SW 1271 (cell line): ENCODE results near the gene ASB3.
"Not testable (repeated sequence)": the region's sequence is repeated elsewhere in the genome, so short reads cannot be mapped to it uniquely, and the experiment has no call there.

ENCODE experiments used
- DNase-seq, 2 experiments: peaks; one replicate each; lab custom pipeline; 2025; lab: John Stamatoyannopoulos, UW

ASB3 gene

GRCh38 chr2:53729143-53729762 is 57.5 kb downstream of the ASB3 start:
- no peak for DNase-seq

- DNase-seq, result no peak
These were observed 58.8 kb downstream of the ASB3 start for GRCh38 chr2:53727921-53728320.

GRCh38 chr2:53725662-53726061 is 61.1 kb downstream of the ASB3 start:
- no peak for DNase-seq

- no peak for DNase-seq
These were observed 62.2 kb downstream of the ASB3 start for GRCh38 chr2:53724536-53724935.

GRCh38 chr2:53720944-53721343 is 65.8 kb downstream of the ASB3 start:
- not testable (repeated sequence) for DNase-seq

- no peak for DNase-seq
These were observed 71.2 kb downstream of the ASB3 start for GRCh38 chr2:53715568-53715967.

GRCh38 chr2:53711271-53711780 is 75.4 kb downstream of the ASB3 start:
- DNase-seq, result no peak

- no peak for DNase-seq
These were observed 77.8 kb downstream of the ASB3 start for GRCh38 chr2:53708988-53709387.

GRCh38 chr2:53701221-53701620 is 85.5 kb downstream of the ASB3 start:
- DNase-seq, result no peak

- DNase-seq, result no peak
These were observed 89.1 kb downstream of the ASB3 start for GRCh38 chr2:53697686-53698085.

GRCh38 chr2:53697092-53697491 is 89.7 kb downstream of the ASB3 start:
- no peak for DNase-seq

- DNase-seq, result no peak
These were observed 91.2 kb downstream of the ASB3 start for GRCh38 chr2:53695575-53695974.

GRCh38 chr2:53694096-53694771 is 92.5 kb downstream of the ASB3 start:
- DNase-seq, result no peak

- DNase-seq, result no peak
These were observed 95.9 kb downstream of the ASB3 start for GRCh38 chr2:53690876-53691275.

- DNase-seq, result no peak
These were observed 113.8 kb downstream of the ASB3 start for GRCh38 chr2:53672881-53673522.

GRCh38 chr2:53670331-53670730 is 116.4 kb downstream of the ASB3 start:
- no peak for DNase-seq

- DNase-seq, result no peak
These were observed 118.1 kb downstream of the ASB3 start for GRCh38 chr2:53668624-53669026.

- DNase-seq, result not testable (repeated sequence)
These were observed 119.6 kb downstream of the ASB3 start for GRCh38 chr2:53667130-53667529.

- no peak for DNase-seq
These were observed 125.9 kb downstream of the ASB3 start for GRCh38 chr2:53660886-53661285.

GRCh38 chr2:53658474-53658873 is 128.3 kb downstream of the ASB3 start:
- not testable (repeated sequence) for DNase-seq

GRCh38 chr2:53655256-53655655 is 131.5 kb downstream of the ASB3 start:
- no peak for DNase-seq

- no peak for DNase-seq
These were observed 132.4 kb downstream of the ASB3 start for GRCh38 chr2:53654396-53654795.

- DNase-seq, result no peak
These were observed 134.6 kb downstream of the ASB3 start for GRCh38 chr2:53652131-53652530.
